Esophagus mucosa (tissue), 1 donor: ENCODE data around the gene RNF186. TPM values are rescaled to one million over a fixed set of nuclear protein-coding genes. Genes with fewer than 3 reads are reported as not detected.
A peak's percentile ranks its signal among the peaks of the same experiment; 100 is the strongest.
"Not testable (repeated sequence)": the region's sequence is repeated elsewhere in the genome, so short reads cannot be mapped to it uniquely, and the experiment has no call there.

Experiments
- ATAC-seq: fragments of 200-7000 bp; cut with Tn5 transposase; one replicate; pipeline ENCODE4 v1.9.1; 2020
- total RNA-seq: library from RNA; stranded (reverse); gene quantifications from one replicate; pipeline ENCODE4 v1.2.4, GENCODE V29; 2023
- donor health status: DM: yes; HTN: yes; CAD: no.

RNF186 gene
- 0.16 TPM for total RNA-seq

- ATAC-seq: peak; percentile 48
These were observed at the start of gene RNF186 for GRCh38 chr1:19814681-19815503. RNF186 (minus strand) TSS chr1:19815283; CDS start chr1:19815101, 182 bp downstream.

GRCh38 chr1:19864570-19865160 is 49.6 kb upstream of the RNF186 start:
- ATAC-seq: no peak

GRCh38 chr1:19862944-19863343 is 47.9 kb upstream of the RNF186 start:
- no peak for ATAC-seq

- no peak for ATAC-seq
These were observed 46.9 kb upstream of the RNF186 start for GRCh38 chr1:19861842-19862530.

GRCh38 chr1:19861034-19861433 is 46.0 kb upstream of the RNF186 start:
- no peak for ATAC-seq

- ATAC-seq: no peak
These were observed 45.3 kb upstream of the RNF186 start for GRCh38 chr1:19860418-19860817.

GRCh38 chr1:19859876-19860275 is 44.8 kb upstream of the RNF186 start:
- no peak for ATAC-seq

GRCh38 chr1:19858893-19859292 is 43.8 kb upstream of the RNF186 start:
- no peak for ATAC-seq

GRCh38 chr1:19854866-19855265 is 39.8 kb upstream of the RNF186 start:
- no peak for ATAC-seq

- no peak for ATAC-seq
These were observed 37.0 kb upstream of the RNF186 start for GRCh38 chr1:19852036-19852435.

- ATAC-seq: no peak
These were observed 35.1 kb upstream of the RNF186 start for GRCh38 chr1:19850214-19850613.

GRCh38 chr1:19849307-19849706 is 34.2 kb upstream of the RNF186 start:
- ATAC-seq: not testable (repeated sequence)

GRCh38 chr1:19847334-19847733 is 32.3 kb upstream of the RNF186 start:
- ATAC-seq: not testable (repeated sequence)

GRCh38 chr1:19846338-19846737 is 31.3 kb upstream of the RNF186 start:
- ATAC-seq: no peak

GRCh38 chr1:19845555-19845954 is 30.5 kb upstream of the RNF186 start:
- ATAC-seq: no peak

- ATAC-seq: no peak
These were observed 29.8 kb upstream of the RNF186 start for GRCh38 chr1:19844731-19845495.

GRCh38 chr1:19840228-19840627 is 25.1 kb upstream of the RNF186 start:
- ATAC-seq: no peak

- no peak for ATAC-seq
These were observed 22.8 kb upstream of the RNF186 start for GRCh38 chr1:19837866-19838265.

GRCh38 chr1:19835578-19835977 is 20.5 kb upstream of the RNF186 start:
- ATAC-seq: no peak

- ATAC-seq: no peak
These were observed 16.4 kb upstream of the RNF186 start for GRCh38 chr1:19831441-19831840.

GRCh38 chr1:19828546-19828945 is 13.5 kb upstream of the RNF186 start:
- no peak for ATAC-seq

GRCh38 chr1:19825298-19825697 is 10.2 kb upstream of the RNF186 start:
- no peak for ATAC-seq

- ATAC-seq: no peak
These were observed 9.5 kb upstream of the RNF186 start for GRCh38 chr1:19824541-19824940.
